Stimulated activated CD8-positive, alpha-beta memory T cell treated with anti-CD3 and anti-CD28 coated beads, Interleukin-12 subunit alpha, Interleukin-12 subunit beta, amount 100 ng/mL, for 24 hours (primary cell): ENCODE data around the gene BCAT1.

ENCODE experiments used
- DNase-seq: peaks from one replicate; pipeline ENCODE4 v3.0.0-alpha.2; 2020; ENCODE audit errors: extremely low read depth

BCAT1 gene

GRCh38 chr12:24770334-24770733 is 178.6 kb downstream of the BCAT1 start:
- no peak for DNase-seq

GRCh38 chr12:24769682-24770081 is 179.2 kb downstream of the BCAT1 start:
- DNase-seq, result no peak

GRCh38 chr12:24768415-24768814 is 180.5 kb downstream of the BCAT1 start:
- no peak for DNase-seq

- no peak for DNase-seq
Measured at GRCh38 chr12:24767016-24767415, 181.9 kb downstream of the BCAT1 start.

- no peak for DNase-seq
Measured at GRCh38 chr12:24764712-24765111, 184.2 kb downstream of the BCAT1 start.

GRCh38 chr12:24760606-24761378 is 188.1 kb downstream of the BCAT1 start:
- no peak for DNase-seq

GRCh38 chr12:24760162-24760561 is 188.7 kb downstream of the BCAT1 start:
- DNase-seq, result no peak
